BLaER1 treated with 17β-estradiol and CSF1 and Interleukin-3, amounts not matched to agents 10 nM and 100 nM (cell line): ENCODE measurements around the gene SHISA8.
"Not testable (repeated sequence)": the region's sequence is repeated elsewhere in the genome, so short reads cannot be mapped to it uniquely, and the experiment has no call there.

Experiments
- H3K27ac ChIP-seq, 11 experiments: shearing (Covaris generic); formaldehyde crosslinking; 2 replicates each; pipeline ENCODE4 v1.8.1; 2022
- H3K27me3 ChIP-seq, 11 experiments: shearing (Covaris generic); formaldehyde crosslinking; 2 replicates each; pipeline ENCODE4 v1.8.1; 2022
- H3K36me3 ChIP-seq, 11 experiments: shearing (Covaris generic); formaldehyde crosslinking; 2 replicates each; pipeline ENCODE4 v1.8.1; 2022
- H3K4me1 ChIP-seq, 10 experiments: shearing (Covaris generic); formaldehyde crosslinking; 2 replicates each; pipeline ENCODE4 v1.8.1; 2022
- H3K4me2 ChIP-seq, 11 experiments: shearing (Covaris generic); formaldehyde crosslinking; 2 replicates each; pipeline ENCODE4 v1.8.1; 2022
- H3K4me3 ChIP-seq, 10 experiments: shearing (Covaris generic); formaldehyde crosslinking; 2 replicates each; pipeline ENCODE4 v1.8.1; 2022
- H3K9ac ChIP-seq, 11 experiments: shearing (Covaris generic); formaldehyde crosslinking; 2 replicates each; pipeline ENCODE4 v1.8.1; 2022
- H3K9me3 ChIP-seq, 11 experiments: shearing (Covaris generic); formaldehyde crosslinking; replicated peaks in 1 of 11; 2 replicates each; pipeline ENCODE4 v1.8.1; 2022
- H4K20me1 ChIP-seq, 11 experiments: shearing (Covaris generic); formaldehyde crosslinking; 2 replicates each; pipeline ENCODE4 v1.8.1; 2022
- Cebpa-rat ChIP-seq, 11 experiments: shearing (Covaris generic); IDR thresholded peaks; 2 replicates each; pipeline ENCODE4 v1.8.1; 2022

SHISA8 gene

GRCh38 chr22:41870786-41871185 lies 44.1 kb downstream of the SHISA8 start:
- Histone ChIP-seq H3K9ac (no peak overlapping the region), H3K36me3 (peaks cover 95 to 100% (median 100%) of the 10 kb centered on the region in 11 experiments), H4K20me1 (peaks cover 0 to 65% (median 33%) of the 10 kb centered on the region in 11 experiments; a peak in 20 of 22 replicates), H3K9me3 (no peaks in the 10 kb centered on the region), H3K27ac (no peak overlapping the region), H3K4me3 (no peak overlapping the region), H3K4me1 (peaks cover 0 to 15% (median 0%) of the 10 kb centered on the region in 10 experiments; a peak in 6 of 20 replicates), H3K4me2 (no peak overlapping the region), H3K27me3 (no peaks in the 10 kb centered on the region)
- TF ChIP-seq Cebpa-rat (IDR thresholded peaks at IDR 0.05), result no peak

GRCh38 chr22:41870081-41870480 lies 44.8 kb downstream of the SHISA8 start:
- Histone ChIP-seq H3K4me1 (peaks cover 0 to 15% (median 3%) of the 10 kb centered on the region in 10 experiments; a peak in 8 of 20 replicates), H3K36me3 (peaks cover 93 to 100% (median 99%) of the 10 kb centered on the region in 11 experiments)
- not testable (repeated sequence) for H3K9me3 ChIP-seq

GRCh38 chr22:41868556-41868955 lies 46.3 kb downstream of the SHISA8 start:
- Histone ChIP-seq H3K36me3 (peaks cover 82 to 93% (median 85%) of the 10 kb centered on the region in 11 experiments), H3K27ac (no peak overlapping the region), H3K9ac (0 out of 22 replicates have a peak overlapping the region, but pooled peaks of 1 of the 11 experiments have one; percentile 14), H3K4me2 (no peak overlapping the region), H4K20me1 (peaks cover 11 to 72% (median 47%) of the 10 kb centered on the region in 11 experiments; a peak in 20 of 22 replicates), H3K4me3 (no peak overlapping the region), H3K27me3 (no peaks in the 10 kb centered on the region), H3K4me1 (peaks cover 0 to 15% (median 4%) of the 10 kb centered on the region in 10 experiments; a peak in 9 of 20 replicates), H3K9me3 (no peaks in the 10 kb centered on the region)
- no peak for TF ChIP-seq Cebpa-rat (IDR thresholded peaks at IDR 0.05)

More at GRCh38 chr22:41870081-41870480, 44.8 kb downstream of the SHISA8 start:
- H3K27ac ChIP-seq, H3K4me3 ChIP-seq, H3K4me2 ChIP-seq, H3K27me3 ChIP-seq, H3K9ac ChIP-seq: not testable (repeated sequence)
- peaks cover 6 to 72% (median 39%) of the 10 kb centered on the region in 11 experiments; a peak in 20 of 22 replicates for H4K20me1 ChIP-seq

- TF ChIP-seq Cebpa-rat (IDR thresholded peaks at IDR 0.05), result no peak
- H3K27ac ChIP-seq, result peak overlapping the region in 7 of 11 experiments; percentile 59 to 76 (median 72); a peak in 8 of 22 replicates
- peak overlapping the region in 2 of 11 experiments; percentile 60 to 68; a peak in 1 of 22 replicates for H3K4me2 ChIP-seq
- peaks cover 45 to 97% (median 95%) of the 10 kb centered on the region in 11 experiments; a peak in 21 of 22 replicates for H4K20me1 ChIP-seq
- no peaks in the 10 kb centered on the region for H3K27me3 ChIP-seq
- H3K9me3 ChIP-seq, result no peaks in the 10 kb centered on the region
- peaks cover 33 to 48% (median 36%) of the 10 kb centered on the region in 11 experiments for H3K36me3 ChIP-seq
- H3K4me1 ChIP-seq, result peaks cover 42 to 61% (median 53%) of the 10 kb centered on the region in 10 experiments
- H3K4me3 ChIP-seq, result no peak overlapping the region
- H3K9ac ChIP-seq, result no peak overlapping the region
Measured at GRCh38 chr22:41863472-41863871, 51.4 kb downstream of the SHISA8 start.

- Histone ChIP-seq H3K27ac (peak overlapping the region in 9 of 11 experiments; percentile 59 to 78 (median 72); a peak in 19 of 22 replicates), H3K4me1 (peaks cover 45 to 68% (median 57%) of the 10 kb centered on the region in 10 experiments)
Measured at GRCh38 chr22:41862530-41863266, 52.2 kb downstream of the SHISA8 start.

GRCh38 chr22:41862160-41862529 lies 52.7 kb downstream of the SHISA8 start:
- Histone ChIP-seq H3K27ac (peak overlapping the region in 9 of 11 experiments; percentile 59 to 78 (median 72); a peak in 19 of 22 replicates), H3K4me3 (no peak overlapping the region), H3K9ac (peak overlapping the region; percentile 46 to 69 (median 62); a peak in 20 of 22 replicates), H3K4me2 (peak overlapping the region; percentile 37 to 81 (median 67)), H3K9me3 (no peaks in the 10 kb centered on the region), H3K4me1 (peaks cover 50 to 74% (median 62%) of the 10 kb centered on the region in 10 experiments), H4K20me1 (peaks cover 55 to 97% (median 93%) of the 10 kb centered on the region in 11 experiments; a peak in 21 of 22 replicates), H3K27me3 (no peaks in the 10 kb centered on the region), H3K36me3 (peaks cover 19 to 34% (median 23%) of the 10 kb centered on the region in 11 experiments)
- no peak for TF ChIP-seq Cebpa-rat (IDR thresholded peaks at IDR 0.05)

More at GRCh38 chr22:41862530-41863266, 52.2 kb downstream of the SHISA8 start:
- Histone ChIP-seq H4K20me1 (peaks cover 53 to 97% (median 94%) of the 10 kb centered on the region in 11 experiments; a peak in 21 of 22 replicates), H3K36me3 (peaks cover 25 to 40% (median 28%) of the 10 kb centered on the region in 11 experiments), H3K9me3 (no peaks in the 10 kb centered on the region), H3K4me2 (peak overlapping the region; percentile 37 to 81 (median 67)), H3K27me3 (no peaks in the 10 kb centered on the region), H3K4me3 (no peak overlapping the region), H3K9ac (peak overlapping the region; percentile 46 to 69 (median 62); a peak in 20 of 22 replicates)
- no peak for TF ChIP-seq Cebpa-rat (IDR thresholded peaks at IDR 0.05)
